Effector CD8-positive, alpha-beta T cell (primary cell): ENCODE data around the gene PRKCQ.

Source experiments
- DNase-seq: peaks from one replicate; lab custom pipeline; 2025; lab: John Stamatoyannopoulos, UW
- total RNA-seq, 4 experiments: gene quantifications; one replicate each; lab custom pipeline; 2026; lab: John Stamatoyannopoulos, UW

Gene PRKCQ
- total RNA-seq = 209 to 259 (median 246) reads per million in 4 experiments

DNA sequence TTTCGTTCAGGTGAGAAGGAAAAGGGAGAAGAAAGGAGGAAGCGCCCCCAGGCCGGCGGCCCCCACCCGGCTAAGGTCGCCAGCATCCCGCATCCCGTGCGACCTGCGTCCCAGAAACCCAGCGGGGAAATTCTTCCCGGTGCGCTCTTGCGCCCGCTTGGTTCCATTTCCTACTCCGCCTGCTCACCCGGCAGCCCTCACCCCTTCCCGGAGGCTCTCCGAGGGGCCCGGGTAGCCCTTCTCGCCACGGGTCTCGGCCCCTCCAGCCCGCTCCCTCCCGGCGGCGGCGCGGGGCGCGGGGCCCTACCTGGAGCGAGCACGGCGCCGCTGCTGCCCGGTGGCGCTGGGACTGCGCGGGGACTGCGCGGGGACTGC is at the start of gene PRKCQ:
Gene PRKCQ (minus strand): TSS at position 373 of the 375 bp plus-strand sequence. CDS start 65,141 bp downstream, outside the sequence.
- no peak for DNase-seq

DNA sequence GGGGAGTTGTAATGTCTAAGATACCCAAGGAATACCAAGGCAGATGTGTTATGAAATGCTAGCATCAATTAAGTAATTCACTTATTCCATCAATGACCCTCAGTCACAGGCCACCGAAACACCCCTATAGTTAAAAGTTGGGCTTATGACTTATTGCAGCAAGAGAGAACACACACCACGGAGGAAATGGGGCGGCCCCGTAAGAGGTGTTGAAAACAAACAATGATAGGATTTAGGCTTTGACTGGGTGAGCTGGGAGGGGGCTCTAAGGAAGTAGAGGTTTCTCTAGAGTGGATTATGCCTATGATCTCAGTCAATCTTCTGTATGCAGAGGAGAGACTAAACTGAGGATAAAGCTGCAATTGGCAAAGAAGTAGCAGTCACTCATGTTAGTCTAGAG is 45.4 kb upstream of the PRKCQ start:
- DNase-seq = no peak

GRCh38 chr10:6624392-6624791 is 44.3 kb upstream of the PRKCQ start:
- DNase-seq = no peak

- no peak for DNase-seq
Measured at GRCh38 chr10:6622921-6623320, 42.8 kb upstream of the PRKCQ start.

DNA sequence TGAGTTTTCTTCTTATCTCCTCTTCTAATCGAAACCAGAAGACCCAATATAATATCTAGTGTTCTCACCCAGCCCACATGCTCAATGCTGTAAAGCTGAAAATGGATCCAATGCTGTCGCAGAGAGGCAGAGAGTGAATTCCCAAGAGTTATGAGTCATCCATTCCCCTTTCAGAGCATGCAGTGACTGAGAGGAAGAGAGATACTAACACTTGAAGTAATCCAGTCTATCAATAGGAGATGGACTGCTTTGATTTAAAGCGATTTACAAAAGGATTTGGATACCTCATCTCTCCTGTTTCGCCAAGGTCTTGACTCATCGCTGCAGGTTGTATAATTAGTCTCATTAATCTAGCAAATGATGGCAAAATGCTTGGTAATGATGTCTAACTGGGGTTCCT is 41.5 kb upstream of the PRKCQ start:
- no peak for DNase-seq

DNA sequence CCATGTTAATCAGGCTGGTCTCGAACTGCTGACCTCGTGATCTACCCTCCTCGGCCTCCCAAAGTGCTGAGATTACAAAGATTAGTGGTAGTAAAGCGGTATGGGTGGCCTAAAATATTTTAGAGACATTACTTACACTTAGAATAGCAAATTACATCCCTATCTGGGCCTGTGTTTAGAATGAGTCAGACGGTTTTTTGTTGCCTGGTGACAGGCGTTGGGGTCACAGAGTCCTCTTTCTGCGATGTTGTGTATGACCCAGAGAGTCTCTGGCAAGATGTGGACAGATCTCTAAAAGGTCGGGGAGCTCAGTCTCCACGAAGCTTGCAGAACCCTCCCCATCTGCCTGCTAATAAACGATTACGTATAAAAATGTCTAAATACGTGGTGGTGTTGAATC is 39.6 kb upstream of the PRKCQ start:
- DNase-seq = no peak

GRCh38 chr10:6618340-6618739 is 38.3 kb upstream of the PRKCQ start:
- DNase-seq = no peak

- no peak for DNase-seq
Measured at GRCh38 chr10:6617309-6618076, 37.4 kb upstream of the PRKCQ start.

GRCh38 chr10:6615971-6616370 is 35.9 kb upstream of the PRKCQ start:
- DNase-seq = no peak

DNA sequence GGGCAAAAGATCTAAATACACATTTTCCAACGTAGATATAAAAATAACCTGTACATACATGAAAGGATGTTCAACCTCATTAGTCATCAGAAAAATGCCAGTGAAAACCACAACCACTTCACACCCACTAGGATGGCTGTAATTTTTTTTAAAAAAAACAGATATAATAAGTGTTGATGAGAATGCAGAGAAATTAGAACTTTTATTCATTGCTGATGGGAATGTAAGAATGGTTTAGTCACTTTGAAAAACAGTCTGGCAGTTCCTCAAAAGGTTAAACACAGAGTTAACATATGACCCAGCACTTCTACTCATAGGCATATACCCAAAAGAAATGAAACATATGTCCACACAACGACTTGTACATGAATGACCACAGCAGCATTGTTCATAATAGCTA is 32.3 kb upstream of the PRKCQ start:
- no peak for DNase-seq

GRCh38 chr10:6610647-6611046 is 30.6 kb upstream of the PRKCQ start:
- DNase-seq = no peak

DNA sequence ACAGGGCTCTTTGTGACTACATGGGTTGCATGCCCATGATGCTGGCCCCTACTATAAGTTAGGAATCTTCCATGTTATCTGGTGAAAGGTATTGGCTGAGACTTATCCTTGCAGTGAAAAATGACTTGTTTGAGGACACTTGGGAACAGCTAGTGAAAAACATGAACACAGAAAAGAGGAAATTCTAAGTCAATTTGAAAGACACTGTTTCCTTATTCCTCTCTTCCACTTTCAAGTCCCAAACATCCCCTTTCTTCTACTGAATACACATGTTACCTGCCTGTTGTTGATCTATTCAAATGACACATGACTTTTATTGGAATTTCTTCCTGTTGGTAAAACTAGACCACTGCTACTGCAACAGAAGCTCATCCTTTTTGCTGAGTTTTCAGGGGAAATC is 29.5 kb upstream of the PRKCQ start:
- DNase-seq = no peak

GRCh38 chr10:6607778-6608177 is 27.7 kb upstream of the PRKCQ start:
- no peak for DNase-seq

GRCh38 chr10:6607182-6607581 is 27.1 kb upstream of the PRKCQ start:
- DNase-seq = peak; percentile 11

DNA sequence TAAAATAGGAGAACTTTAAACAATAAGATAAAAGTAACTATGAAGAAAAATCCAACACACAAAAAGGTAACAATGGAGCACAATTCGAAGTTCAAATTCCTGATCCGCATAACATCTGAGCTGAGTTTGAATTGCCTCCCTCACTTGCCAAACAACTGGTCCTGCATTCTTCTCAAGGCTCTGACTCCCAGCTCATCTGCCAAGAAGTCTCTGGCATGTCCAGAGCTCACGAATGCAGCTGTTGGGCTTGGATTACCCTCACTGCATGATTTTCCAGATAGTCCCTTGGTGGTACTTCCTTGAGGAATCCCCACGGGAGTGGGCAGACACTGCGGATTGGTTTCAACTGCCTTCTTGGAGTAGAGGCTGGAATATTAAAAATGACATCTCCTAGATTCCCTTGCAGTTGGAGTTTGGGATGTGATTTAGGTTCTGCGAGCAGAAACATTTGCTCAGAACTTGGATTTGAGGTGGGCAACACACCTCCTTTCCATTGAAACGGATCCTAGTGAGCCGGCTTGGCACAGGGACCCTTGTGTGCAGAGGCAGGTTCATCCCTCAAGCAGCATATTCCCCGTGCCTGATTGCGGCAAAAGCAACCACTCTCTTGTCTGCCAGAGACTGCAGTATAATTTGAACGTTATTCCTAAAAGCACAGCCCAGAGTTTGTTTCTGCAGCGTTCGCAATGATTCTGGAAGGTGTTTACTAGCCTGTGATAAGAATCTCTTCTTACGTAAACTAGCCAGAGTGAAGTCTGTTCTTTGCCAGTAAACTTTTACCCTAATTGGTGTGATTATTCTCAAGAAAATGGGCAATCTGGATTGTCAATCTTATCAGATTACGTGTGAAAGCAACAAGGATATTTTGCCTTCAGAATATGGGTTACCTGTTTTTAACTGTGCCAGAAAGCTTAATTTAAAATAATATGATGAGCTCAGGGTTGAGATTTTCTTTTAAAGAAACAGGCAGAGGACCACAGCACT is 23.4 kb upstream of the PRKCQ start:
- no peak for DNase-seq

- DNase-seq = no peak
Measured at GRCh38 chr10:6602700-6603084, 22.6 kb upstream of the PRKCQ start.

- DNase-seq = no peak
Measured at GRCh38 chr10:6602026-6602699, 22.1 kb upstream of the PRKCQ start.

DNA sequence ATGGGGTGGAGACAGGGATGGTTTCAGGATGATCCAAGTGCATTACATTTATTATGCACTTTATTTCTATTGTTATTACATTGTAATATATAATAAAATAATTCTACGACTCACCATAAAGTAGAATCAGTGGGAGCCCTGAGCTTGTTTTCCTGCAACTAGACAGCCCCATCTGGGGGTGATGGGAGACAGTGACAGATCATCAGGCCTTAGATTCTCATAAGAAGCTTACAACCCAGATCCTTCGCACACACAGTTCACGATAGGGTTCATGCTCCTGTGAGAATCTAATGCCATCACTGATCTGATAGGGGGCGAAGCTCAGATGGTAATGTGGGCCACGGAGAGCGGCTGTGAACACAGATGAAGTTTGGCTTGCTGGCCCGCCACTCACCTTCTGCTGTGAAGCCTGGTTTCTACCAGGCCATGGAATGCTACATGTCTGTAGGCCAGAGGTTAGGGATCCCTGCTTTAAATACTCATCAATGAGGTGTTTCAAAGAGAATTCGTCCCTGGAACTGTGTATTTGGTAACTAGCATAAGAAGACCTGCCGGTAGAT is 21.2 kb upstream of the PRKCQ start:
- peak; percentile 21 for DNase-seq

GRCh38 chr10:6600224-6600987 is 20.3 kb upstream of the PRKCQ start:
- no peak for DNase-seq

GRCh38 chr10:6598679-6599078 is 18.6 kb upstream of the PRKCQ start:
- DNase-seq = no peak

GRCh38 chr10:6597478-6597877 is 17.4 kb upstream of the PRKCQ start:
- no peak for DNase-seq
